Brain microvascular endothelial cell (primary cell): ENCODE measurements around the gene RNF223.

ENCODE experiments used
- DNase-seq: peaks from one replicate; pipeline ENCODE4 v3.0.0-alpha.2; 2020
- H3K27ac ChIP-seq: fragments of 250-450 bp; sonication (Bioruptor Pico); 2 replicates; pipeline ENCODE4 v1.5.1; 2020; ENCODE audit warnings: mild to moderate bottlenecking, moderate library complexity
- H3K27me3 ChIP-seq: fragments of 250-450 bp; sonication (Bioruptor Pico); replicated peaks from 2 replicates; pipeline ENCODE4 v1.5.1; 2020; ENCODE audit warnings: mild to moderate bottlenecking
- H3K36me3 ChIP-seq: fragments of 250-450 bp; sonication (Bioruptor Pico); replicated peaks from 2 replicates; pipeline ENCODE4 v1.5.1; 2020; ENCODE audit warnings: mild to moderate bottlenecking
- H3K4me3 ChIP-seq: 2 replicates; pipeline ENCODE4 v1.5.1; 2011; ENCODE audit warnings: low read depth, mild to moderate bottlenecking, control low read depth, low read length, moderate library complexity
- CTCF ChIP-seq: IDR thresholded peaks from 2 replicates; pipeline ENCODE4 v1.5.1; 2011; ENCODE audit warnings: low read depth, mild to moderate bottlenecking, moderate library complexity, low read length, control low read depth, inconsistent platforms; ENCODE audit errors: missing control alignments
- in situ Hi-C: cut with HindIII; loops from 2 replicates; pipeline ENCODE4 v1.10.0; 2017; ENCODE audit warnings: low sequenced_read_pairs, low pct_ligation_motif_present

Gene RNF223

GRCh38 chr1:1041092-1041523 lies 33.0 kb downstream of the RNF223 start:
- in situ Hi-C loops: no loop called here
- Histone ChIP-seq H3K36me3 (peaks cover 40% of the 10 kb centered on the region), H3K4me3 (no peak overlapping the region), H3K27ac (no peak overlapping the region), H3K27me3 (no peaks in the 10 kb centered on the region)
- no peak for TF ChIP-seq CTCF
- DNase-seq: no peak

- peak; percentile 65 for DNase-seq
- H3K27ac ChIP-seq: no peak overlapping the region
- H3K27me3 ChIP-seq: no peaks in the 10 kb centered on the region
- peak overlapping the region; percentile 43 for H3K4me3 ChIP-seq
- TF ChIP-seq CTCF: peak; percentile 14
- H3K36me3 ChIP-seq: peaks cover 37% of the 10 kb centered on the region
- in situ Hi-C loops: no loop called here
Measured at GRCh38 chr1:1040004-1040991, 33.8 kb downstream of the RNF223 start.

- in situ Hi-C loops: no loop called here
- Histone ChIP-seq H3K36me3 (peaks cover 29% of the 10 kb centered on the region), H3K27ac (no peak overlapping the region), H3K4me3 (no peak overlapping the region), H3K27me3 (no peaks in the 10 kb centered on the region)
- DNase-seq: no peak
- no peak for TF ChIP-seq CTCF
Measured at GRCh38 chr1:1039145-1039910, 34.8 kb downstream of the RNF223 start.

- Histone ChIP-seq H3K27me3 (no peaks in the 10 kb centered on the region), H3K36me3 (peaks cover 22% of the 10 kb centered on the region), H3K4me3 (no peak overlapping the region), H3K27ac (no peak overlapping the region)
- in situ Hi-C loops: no loop called here
- DNase-seq: no peak
- no peak for TF ChIP-seq CTCF
Measured at GRCh38 chr1:1038694-1039093, 35.4 kb downstream of the RNF223 start.

- in situ Hi-C loops: no loop called here
- TF ChIP-seq CTCF: no peak
- Histone ChIP-seq H3K27me3 (no peaks in the 10 kb centered on the region), H3K27ac (no peak overlapping the region), H3K4me3 (no peak overlapping the region), H3K36me3 (peaks cover 19% of the 10 kb centered on the region)
- DNase-seq: no peak
Measured at GRCh38 chr1:1037366-1038327, 36.5 kb downstream of the RNF223 start.
